Measurements from ENCODE around the gene ZNF652.

- TF ChIP-seq CTCF (IDR thresholded peaks at IDR 0.05) (no peak), POLR2A (IDR thresholded peaks at IDR 0.05) (no peak)
These were observed 63.6 kb downstream of the ZNF652 start for GRCh38 chr17:49298371-49298976.
